C4-2B (cell line): ENCODE measurements around the gene LRIT1.

Experiments
- H3K27ac ChIP-seq: fragments of 450-650 bp; 2 replicates; pipeline ENCODE4 v1.5.1; 2017
- CTCF ChIP-seq: fragments of 450-650 bp; conservative IDR thresholded peaks from 2 replicates; pipeline ENCODE4 v1.5.1; 2017; ENCODE audit warnings: mild to moderate bottlenecking
- ZFX ChIP-seq: fragments of 450-650 bp; IDR thresholded peaks from 2 replicates; pipeline ENCODE4 v1.6.1; 2017

The LRIT1 gene

GRCh38 chr10:84211566-84211965 lies 29.8 kb downstream of the LRIT1 start:
- no peak overlapping the region for H3K27ac ChIP-seq
- TF ChIP-seq CTCF (no peak), ZFX (no peak)

GRCh38 chr10:84208023-84208422 lies 33.3 kb downstream of the LRIT1 start:
- TF ChIP-seq CTCF (no peak), ZFX (no peak)
- H3K27ac ChIP-seq: no peak overlapping the region

GRCh38 chr10:84205853-84206525 lies 35.4 kb downstream of the LRIT1 start:
- peak; percentile 65 for TF ChIP-seq CTCF
- TF ChIP-seq ZFX: no peak
- no peak overlapping the region for H3K27ac ChIP-seq

- TF ChIP-seq ZFX (no peak), CTCF (peak; percentile 93)
Observed at GRCh38 chr10:84205049-84205852, 36.1 kb downstream of the LRIT1 start.

GRCh38 chr10:84204610-84205009 lies 36.7 kb downstream of the LRIT1 start:
- TF ChIP-seq CTCF (no peak), ZFX (no peak)
- H3K27ac ChIP-seq: no peak overlapping the region

More at GRCh38 chr10:84205049-84205852, 36.1 kb downstream of the LRIT1 start:
- no peak overlapping the region for H3K27ac ChIP-seq

GRCh38 chr10:84204122-84204521 lies 37.2 kb downstream of the LRIT1 start:
- TF ChIP-seq ZFX: no peak
- TF ChIP-seq CTCF: peak; percentile 68

GRCh38 chr10:84202349-84202748 lies 39.0 kb downstream of the LRIT1 start:
- TF ChIP-seq CTCF (no peak), ZFX (no peak)
- H3K27ac ChIP-seq: no peak overlapping the region

More at GRCh38 chr10:84204122-84204521, 37.2 kb downstream of the LRIT1 start:
- H3K27ac ChIP-seq: no peak overlapping the region
